SIG-M5 (cell line): ENCODE measurements around the gene TRIM49.
"Not testable (repeated sequence)": the region's sequence is repeated elsewhere in the genome, so short reads cannot be mapped to it uniquely, and the experiment has no call there.

Experiments used
- DNase-seq: peaks from one replicate; lab custom pipeline; 2025; lab: John Stamatoyannopoulos, UW

Gene TRIM49

GRCh38 chr11:89808475-89808874, at the start of gene TRIM49:
Gene TRIM49, minus strand, starts transcription at chr11:89808575. Its CDS starts 4,106 bp downstream, at chr11:89804469.
- DNase-seq, result not testable (repeated sequence)

- DNase-seq, result not testable (repeated sequence)
Measured at GRCh38 chr11:89826694-89827093, 18.3 kb upstream of the TRIM49 start.

GRCh38 chr11:89820008-89820407, 11.6 kb upstream of the TRIM49 start:
- DNase-seq, result not testable (repeated sequence)

- DNase-seq, result not testable (repeated sequence)
Measured at GRCh38 chr11:89813535-89813934, 5.2 kb upstream of the TRIM49 start.

GRCh38 chr11:89787506-89788063, 20.8 kb downstream of the TRIM49 start:
- DNase-seq, result not testable (repeated sequence)

- not testable (repeated sequence) for DNase-seq
Measured at GRCh38 chr11:89785726-89786125, 22.6 kb downstream of the TRIM49 start.

- not testable (repeated sequence) for DNase-seq
Measured at GRCh38 chr11:89750822-89751221, 57.6 kb downstream of the TRIM49 start.
